ENCODE results near the gene SLC25A31.

SLC25A31 gene

GRCh38 chr4:127793528-127793927, 63.3 kb downstream of the SLC25A31 start:
- DNase-seq, result no peak
- TF ChIP-seq CTCF (IDR thresholded peaks at IDR 0.05; ENCODE audit: low read depth, low read length, missing control alignments), result no peak
- H3K27me3 ChIP-seq (replicated peaks), result no peaks in the 10 kb centered on the region
- in situ Hi-C loops (cut with HindIII; ENCODE audit: low pct_ligation_motif_present, low sequenced_read_pairs), result no loop called here
- no peak overlapping the region for H3K4me3 ChIP-seq (ENCODE audit: low read depth, low read length)
- no peak overlapping the region for H3K27ac ChIP-seq
- H3K36me3 ChIP-seq (replicated peaks), result no peaks in the 10 kb centered on the region

- DNase-seq, result no peak
- TF ChIP-seq CTCF (IDR thresholded peaks at IDR 0.05; ENCODE audit: low read depth, low read length, missing control alignments), result no peak
- no peak overlapping the region for H3K27ac ChIP-seq
- no peak overlapping the region for H3K4me3 ChIP-seq (ENCODE audit: low read depth, low read length)
- in situ Hi-C loops (cut with HindIII; ENCODE audit: low pct_ligation_motif_present, low sequenced_read_pairs), result no loop called here
- no peaks in the 10 kb centered on the region for H3K27me3 ChIP-seq (replicated peaks)
- H3K36me3 ChIP-seq (replicated peaks), result no peaks in the 10 kb centered on the region
Measured at GRCh38 chr4:127799711-127800110, 69.5 kb downstream of the SLC25A31 start.

- Histone ChIP-seq H3K36me3 (replicated peaks) (no peaks in the 10 kb centered on the region), H3K27ac (no peak overlapping the region), H3K4me3 (ENCODE audit: low read depth, low read length) (no peak overlapping the region), H3K27me3 (replicated peaks) (no peaks in the 10 kb centered on the region)
- in situ Hi-C loops (cut with HindIII; ENCODE audit: low pct_ligation_motif_present, low sequenced_read_pairs), result no loop called here
- DNase-seq, result no peak
- TF ChIP-seq CTCF (IDR thresholded peaks at IDR 0.05; ENCODE audit: low read depth, low read length, missing control alignments), result peak; percentile 41
Measured at GRCh38 chr4:127809173-127809800, 79.1 kb downstream of the SLC25A31 start.

GRCh38 chr4:127810551-127810950, 80.4 kb downstream of the SLC25A31 start:
- no peak for DNase-seq
- H3K27ac ChIP-seq, result no peak overlapping the region
- no peaks in the 10 kb centered on the region for H3K36me3 ChIP-seq (replicated peaks)
- no peak for TF ChIP-seq CTCF (IDR thresholded peaks at IDR 0.05; ENCODE audit: low read depth, low read length, missing control alignments)
- H3K4me3 ChIP-seq (ENCODE audit: low read depth, low read length), result no peak overlapping the region
- in situ Hi-C loops (cut with HindIII; ENCODE audit: low pct_ligation_motif_present, low sequenced_read_pairs), result no loop called here
- no peaks in the 10 kb centered on the region for H3K27me3 ChIP-seq (replicated peaks)

GRCh38 chr4:127822430-127822829, 92.2 kb downstream of the SLC25A31 start:
- Histone ChIP-seq H3K27me3 (replicated peaks) (no peaks in the 10 kb centered on the region), H3K27ac (no peak overlapping the region), H3K4me3 (ENCODE audit: low read depth, low read length) (no peak overlapping the region), H3K36me3 (replicated peaks) (no peaks in the 10 kb centered on the region)
- no peak for TF ChIP-seq CTCF (IDR thresholded peaks at IDR 0.05; ENCODE audit: low read depth, low read length, missing control alignments)
- in situ Hi-C loops (cut with HindIII; ENCODE audit: low pct_ligation_motif_present, low sequenced_read_pairs), result no loop called here
- no peak for DNase-seq

All from brain microvascular endothelial cell (primary cell).